Duodenal mucosa (tissue), 2 donors: ENCODE measurements around the gene SH3GL2.
"Not testable (repeated sequence)": the region's sequence is repeated elsewhere in the genome, so short reads cannot be mapped to it uniquely, and the experiment has no call there.

Experiments
- H3K27ac ChIP-seq: one replicate; pipeline ENCODE4 v1.7.0; 2013; ENCODE audit warnings: low read depth, low read length
- H3K27me3 ChIP-seq, 2 donors: one replicate each; pipeline ENCODE4 v1.7.0; 2013; ENCODE audit warnings: low read length in 2 of 2, control low read depth in 1 of 2; ENCODE audit not compliant: insufficient read depth in 2 of 2, control insufficient read depth in 1 of 2
- H3K36me3 ChIP-seq, 2 donors: one replicate each; pipeline ENCODE4 v1.7.0; 2013; ENCODE audit warnings: low read length in 2 of 2, control low read depth in 1 of 2; ENCODE audit not compliant: insufficient read depth in 2 of 2, control insufficient read depth in 1 of 2
- H3K4me1 ChIP-seq, 2 donors: one replicate each; pipeline ENCODE4 v1.7.0; 2013; ENCODE audit warnings: low read length in 2 of 2, control low read depth in 1 of 2; ENCODE audit not compliant: insufficient read depth in 2 of 2, control insufficient read depth in 1 of 2
- H3K4me3 ChIP-seq, 2 donors: one replicate each; pipeline ENCODE4 v1.7.0; 2013; ENCODE audit warnings: low read length in 2 of 2, low read depth in 1 of 2
- H3K9ac ChIP-seq, 2 donors: one replicate each; pipeline ENCODE4 v1.7.0; 2013; ENCODE audit warnings: low read length in 2 of 2, low read depth in 1 of 2
- H3K9me3 ChIP-seq, 2 donors: one replicate each; pipeline ENCODE4 v1.7.0; 2013; ENCODE audit warnings: low read length in 2 of 2, control low read depth in 1 of 2; ENCODE audit not compliant: control insufficient read depth in 1 of 2

The SH3GL2 gene

DNA sequence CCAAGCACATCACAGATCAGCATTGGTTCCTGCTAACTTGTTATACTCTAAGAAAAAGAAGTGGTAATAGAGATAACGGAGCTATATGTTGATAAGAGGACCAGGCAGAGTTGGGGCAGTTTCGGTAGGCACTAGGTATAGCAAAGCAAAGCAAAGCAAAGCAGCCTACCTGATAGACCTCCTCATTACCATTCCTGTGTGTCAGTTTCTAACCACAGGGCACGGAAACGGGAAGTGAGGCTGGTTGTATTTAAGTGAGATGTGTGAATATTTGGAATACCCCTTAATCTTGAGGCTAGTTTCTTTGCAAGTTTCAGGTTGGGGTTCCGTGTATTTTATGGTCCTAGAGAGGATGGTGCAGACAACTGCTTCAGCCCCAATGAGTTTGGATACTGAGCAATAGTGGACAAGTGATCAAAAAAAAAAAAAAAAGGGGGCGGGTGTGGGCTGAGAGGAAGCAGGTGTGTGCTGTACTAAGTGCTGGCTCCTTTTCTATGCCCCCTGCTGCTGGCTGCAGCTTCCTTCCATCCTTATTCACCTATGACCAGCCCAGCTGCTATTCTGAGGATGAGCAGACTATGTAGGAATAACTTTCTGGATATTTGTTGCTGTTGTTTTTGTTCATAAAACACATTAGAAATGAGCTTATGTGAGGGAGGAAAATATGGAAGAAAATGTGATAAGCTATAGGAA, 183.3 kb downstream of the SH3GL2 start:
- no peaks in the 10 kb centered on the region for H3K36me3 ChIP-seq

DNA sequence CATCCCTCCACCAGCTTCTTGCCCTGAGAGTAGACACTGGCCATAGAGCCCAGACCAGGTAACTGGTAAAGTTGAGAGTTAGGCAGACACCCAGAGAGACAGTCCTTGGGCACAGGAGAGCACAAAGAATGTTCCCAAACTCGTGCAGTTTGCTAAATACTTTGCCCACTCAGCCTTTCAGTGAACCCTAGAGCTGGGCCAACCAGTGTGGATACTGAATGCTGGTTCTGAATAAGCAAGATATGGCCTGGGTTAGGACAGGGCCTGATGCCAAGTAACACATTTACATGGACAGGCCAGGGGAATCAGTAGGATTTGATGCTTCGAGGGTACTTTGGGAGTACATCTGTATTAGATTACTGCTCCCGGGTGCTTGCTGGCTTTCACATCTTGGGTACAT, 185.4 kb downstream of the SH3GL2 start:
- Histone ChIP-seq H3K4me3 (no peak overlapping the region), H3K36me3 (no peaks in the 10 kb centered on the region), H3K27ac (no peak overlapping the region), H3K9me3 (no peaks in the 10 kb centered on the region), H3K9ac (no peak overlapping the region), H3K4me1 (no peaks in the 10 kb centered on the region), H3K27me3 (no peaks in the 10 kb centered on the region)

More for the DNA sequence above, 183.3 kb downstream of the SH3GL2 start:
- H3K4me1 ChIP-seq: no peaks in the 10 kb centered on the region
- no peak overlapping the region for H3K4me3 ChIP-seq
- H3K27ac ChIP-seq: no peak overlapping the region
- H3K9me3 ChIP-seq: no peaks in the 10 kb centered on the region
- no peak overlapping the region for H3K9ac ChIP-seq
- no peaks in the 10 kb centered on the region for H3K27me3 ChIP-seq

DNA sequence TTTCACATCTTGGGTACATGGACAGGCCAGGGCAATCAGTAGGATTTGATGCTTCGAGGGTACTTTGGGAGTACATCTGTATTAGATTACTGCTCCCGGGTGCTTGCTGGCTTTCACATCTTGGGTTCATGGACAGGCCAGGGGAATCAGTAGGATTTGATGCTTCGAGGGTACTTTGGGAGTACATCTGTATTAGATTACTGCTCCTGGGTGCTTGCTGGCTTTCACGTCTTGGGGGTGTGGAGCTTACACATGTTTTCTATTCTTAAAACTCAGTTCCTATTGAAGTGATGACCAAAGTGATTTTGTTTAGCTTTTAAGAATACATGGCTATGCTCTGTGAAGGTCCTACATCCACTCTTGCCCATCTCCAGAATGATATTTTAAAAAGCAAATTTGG, 186.3 kb downstream of the SH3GL2 start:
- not testable (repeated sequence) for H3K27ac ChIP-seq, H3K4me3 ChIP-seq, H3K9ac ChIP-seq, H3K27me3 ChIP-seq, H3K9me3 ChIP-seq, H3K36me3 ChIP-seq, H3K4me1 ChIP-seq

DNA sequence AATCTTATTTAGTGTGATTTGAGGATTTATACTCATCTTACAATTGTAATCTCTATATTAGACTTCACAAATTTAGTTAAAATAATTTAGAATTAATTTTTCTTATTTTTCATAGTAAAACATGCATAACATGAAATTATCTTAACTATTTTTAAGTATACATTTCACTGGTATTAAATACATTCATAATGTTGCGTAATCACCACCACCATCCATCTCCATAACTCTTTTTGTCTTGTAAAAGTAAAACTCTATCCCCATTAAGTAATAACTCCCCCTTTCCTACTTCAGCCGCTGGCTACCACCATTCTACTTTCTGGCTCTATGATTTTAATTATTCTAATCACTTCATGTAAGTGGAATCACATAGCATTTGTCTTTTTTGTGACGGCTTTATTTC, 193.4 kb downstream of the SH3GL2 start:
- no peak overlapping the region for H3K27ac ChIP-seq
- H3K4me3 ChIP-seq: no peak overlapping the region
- H3K27me3 ChIP-seq: no peaks in the 10 kb centered on the region
- H3K4me1 ChIP-seq: no peaks in the 10 kb centered on the region
- H3K36me3 ChIP-seq: no peaks in the 10 kb centered on the region
- H3K9ac ChIP-seq: no peak overlapping the region
- H3K9me3 ChIP-seq: no peaks in the 10 kb centered on the region

DNA sequence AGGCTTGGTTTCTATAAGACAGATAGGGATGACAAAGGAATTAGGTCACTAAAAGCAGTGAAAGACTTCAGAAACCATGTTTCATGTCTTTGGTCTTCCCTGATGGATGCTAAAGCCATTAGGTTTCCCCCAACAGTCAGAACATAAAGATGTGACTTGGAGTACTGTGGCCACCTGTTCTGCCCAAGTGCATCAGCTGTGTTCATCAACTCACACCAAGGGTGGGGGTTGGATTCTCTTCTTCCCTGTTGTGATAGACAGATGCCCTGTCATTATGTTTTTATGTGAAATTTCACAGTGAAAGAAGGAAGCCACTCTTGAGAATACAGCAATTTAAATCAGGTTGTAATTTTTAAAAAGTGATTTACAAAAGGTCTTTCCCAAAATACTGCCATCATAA, 196.8 kb downstream of the SH3GL2 start:
- Histone ChIP-seq H3K9me3 (no peaks in the 10 kb centered on the region), H3K36me3 (no peaks in the 10 kb centered on the region), H3K4me3 (no peak overlapping the region), H3K27ac (no peak overlapping the region), H3K27me3 (no peaks in the 10 kb centered on the region), H3K4me1 (no peaks in the 10 kb centered on the region), H3K9ac (no peak overlapping the region)

DNA sequence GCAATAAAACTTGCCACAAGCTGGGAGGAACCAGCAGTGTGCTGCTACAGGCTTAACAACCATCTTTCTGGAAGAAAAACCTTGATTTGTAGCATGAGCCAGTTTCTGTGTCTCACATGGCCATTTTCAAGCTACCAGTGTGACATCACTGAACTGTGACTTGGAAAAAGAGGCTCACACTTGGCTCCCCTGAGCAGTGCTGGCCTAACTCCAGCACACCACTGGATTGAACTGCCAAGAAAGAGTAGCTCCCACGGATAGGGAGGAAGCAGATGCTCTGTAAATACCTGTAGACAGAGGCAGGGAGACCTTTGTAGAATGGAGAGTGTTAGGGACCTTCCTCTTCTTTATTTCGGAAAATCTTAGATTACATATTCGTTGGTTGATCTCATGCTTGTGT, 197.9 kb downstream of the SH3GL2 start:
- Histone ChIP-seq H3K4me3 (no peak overlapping the region), H3K27me3 (no peaks in the 10 kb centered on the region), H3K27ac (no peak overlapping the region), H3K36me3 (no peaks in the 10 kb centered on the region), H3K9ac (no peak overlapping the region), H3K4me1 (no peaks in the 10 kb centered on the region), H3K9me3 (no peaks in the 10 kb centered on the region)

DNA sequence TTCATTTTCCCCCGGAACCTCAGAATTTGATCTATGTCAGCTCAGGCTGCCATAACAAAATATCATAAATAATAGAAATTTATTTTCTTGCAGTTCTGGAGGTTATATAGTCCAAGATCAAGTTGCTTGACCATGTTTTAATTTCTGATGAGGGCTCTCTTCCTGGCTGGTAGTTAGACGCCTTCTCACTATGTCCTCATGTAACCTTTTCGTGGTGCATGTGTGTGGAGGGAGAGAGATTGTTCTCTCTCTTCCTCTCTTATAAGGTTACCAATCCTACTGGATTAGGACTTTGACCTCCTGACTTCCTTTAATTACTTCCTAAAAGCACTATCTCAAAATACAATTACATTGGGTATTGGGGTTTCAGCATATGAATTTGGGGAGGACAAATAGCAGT, 198.6 kb downstream of the SH3GL2 start:
- no peak overlapping the region for H3K9ac ChIP-seq

DNA sequence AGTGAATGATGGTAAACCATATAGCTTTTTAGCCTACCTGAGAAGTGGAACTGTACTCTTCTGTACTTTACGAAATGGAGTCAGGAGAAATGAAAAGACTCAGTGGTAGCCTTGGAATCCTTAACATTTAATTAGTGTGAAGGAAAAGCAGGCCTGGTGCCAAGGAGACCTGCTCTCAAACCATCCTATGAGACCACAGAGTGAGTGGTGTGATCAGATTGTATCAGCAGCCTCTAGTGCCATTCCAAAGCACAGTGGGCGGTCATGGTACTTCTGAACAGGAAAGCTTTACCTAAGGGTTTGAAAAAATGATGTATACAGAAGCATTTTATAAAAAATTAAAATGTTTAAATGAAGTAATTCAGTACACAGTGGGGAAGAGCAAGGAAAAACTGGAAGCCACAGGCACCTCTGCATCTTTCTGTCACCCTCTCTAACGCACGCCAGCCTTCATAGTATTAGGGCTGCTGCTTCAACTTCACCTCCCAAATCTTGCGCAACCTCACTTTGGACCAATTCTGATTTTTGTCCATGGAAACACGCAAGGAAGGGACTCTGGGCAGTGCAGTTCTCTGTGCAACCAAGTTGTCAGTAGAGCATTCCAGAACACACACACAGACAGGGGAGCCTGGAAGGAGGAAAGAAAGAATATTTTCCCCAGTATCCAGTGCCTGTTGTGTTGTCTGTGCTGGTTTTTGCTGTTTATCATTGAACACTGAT, 203.7 kb downstream of the SH3GL2 start:
- H3K36me3 ChIP-seq: no peaks in the 10 kb centered on the region
- H3K9ac ChIP-seq: no peak overlapping the region
- H3K9me3 ChIP-seq: no peaks in the 10 kb centered on the region
- no peak overlapping the region for H3K4me3 ChIP-seq
- no peak overlapping the region for H3K27ac ChIP-seq
- no peaks in the 10 kb centered on the region for H3K4me1 ChIP-seq
- peaks cover 0 to 3% of the 10 kb centered on the region in 2 donors for H3K27me3 ChIP-seq

More for the DNA sequence above, 198.6 kb downstream of the SH3GL2 start:
- H3K4me3 ChIP-seq: no peak overlapping the region
- no peaks in the 10 kb centered on the region for H3K4me1 ChIP-seq
- no peak overlapping the region for H3K27ac ChIP-seq
- no peaks in the 10 kb centered on the region for H3K9me3 ChIP-seq
- H3K36me3 ChIP-seq: no peaks in the 10 kb centered on the region
- H3K27me3 ChIP-seq: no peaks in the 10 kb centered on the region

DNA sequence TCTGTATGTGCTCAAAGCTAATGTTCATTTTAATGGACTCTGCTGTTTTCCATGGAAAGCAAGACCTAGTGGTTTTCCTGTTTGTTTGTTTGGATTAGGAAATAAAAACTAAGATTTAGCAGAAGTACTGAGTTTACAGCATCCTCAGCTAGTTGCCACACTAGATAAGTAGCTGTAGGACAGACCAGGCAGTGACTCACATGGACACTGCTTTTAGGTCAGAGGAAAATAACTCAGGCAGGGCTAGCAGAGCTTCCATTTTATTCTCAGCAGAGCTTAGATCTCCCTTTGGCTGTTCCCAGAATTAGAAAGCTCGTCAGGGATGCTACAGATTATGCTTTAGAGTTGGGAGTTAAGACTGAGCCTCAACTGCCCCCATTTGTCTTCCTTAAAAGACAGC, 204.4 kb downstream of the SH3GL2 start:
- H3K27ac ChIP-seq: no peak overlapping the region
- H3K9ac ChIP-seq: no peak overlapping the region
- no peaks in the 10 kb centered on the region for H3K9me3 ChIP-seq
- no peaks in the 10 kb centered on the region for H3K36me3 ChIP-seq
- H3K4me1 ChIP-seq: no peaks in the 10 kb centered on the region
- no peak overlapping the region for H3K4me3 ChIP-seq
- peaks cover 0 to 3% of the 10 kb centered on the region in 2 donors for H3K27me3 ChIP-seq

DNA sequence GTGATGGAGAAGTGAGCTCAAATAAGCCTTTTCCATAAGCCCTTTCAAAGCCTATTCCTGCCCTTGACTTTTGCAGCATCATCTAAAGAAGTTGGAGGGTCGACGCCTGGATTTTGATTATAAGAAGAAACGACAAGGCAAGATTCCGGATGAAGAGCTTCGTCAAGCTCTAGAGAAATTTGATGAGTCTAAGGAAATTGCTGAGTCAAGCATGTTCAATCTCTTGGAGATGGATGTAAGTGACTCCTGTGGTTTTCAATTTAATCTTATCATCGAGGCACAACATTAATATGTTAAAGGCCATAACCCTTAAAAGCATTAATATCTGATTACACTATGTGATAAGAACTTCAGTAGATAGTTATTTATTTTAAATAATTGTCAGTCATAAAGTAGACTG, 210.4 kb downstream of the SH3GL2 start:
- H3K4me3 ChIP-seq: no peak overlapping the region
- H3K9ac ChIP-seq: no peak overlapping the region
- peaks cover 0 to 3% of the 10 kb centered on the region in 2 donors for H3K27me3 ChIP-seq

More for the DNA sequence above, 210.4 kb downstream of the SH3GL2 start:
- H3K36me3 ChIP-seq: no peaks in the 10 kb centered on the region
- no peaks in the 10 kb centered on the region for H3K9me3 ChIP-seq
- no peaks in the 10 kb centered on the region for H3K4me1 ChIP-seq
- H3K27ac ChIP-seq: no peak overlapping the region
